Activated naive CD8-positive, alpha-beta T cell (primary cell): ENCODE data around the gene MAP3K12.
"Not testable (repeated sequence)": the region's sequence is repeated elsewhere in the genome, so short reads cannot be mapped to it uniquely, and the experiment has no call there.

Source experiments
- H3K27ac Mint-ChIP-seq: one replicate; pipeline ENCODE4 v1.8.0; 2021; ENCODE audit warnings: mixed read lengths
- H3K27me3 Mint-ChIP-seq: one replicate; pipeline ENCODE4 v1.8.0; 2021; ENCODE audit warnings: mixed read lengths
- H3K36me3 Mint-ChIP-seq: one replicate; pipeline ENCODE4 v1.8.0; 2021; ENCODE audit warnings: mixed read lengths
- H3K4me1 Mint-ChIP-seq: one replicate; pipeline ENCODE4 v1.8.0; 2021; ENCODE audit warnings: low read depth, mixed read lengths
- H3K4me3 Mint-ChIP-seq: one replicate; pipeline ENCODE4 v1.8.0; 2021; ENCODE audit warnings: mild to moderate bottlenecking, mixed read lengths
- H3K9me3 Mint-ChIP-seq: one replicate; pipeline ENCODE4 v1.8.0; 2021; ENCODE audit warnings: low read depth, mixed read lengths

The MAP3K12 gene

DNA sequence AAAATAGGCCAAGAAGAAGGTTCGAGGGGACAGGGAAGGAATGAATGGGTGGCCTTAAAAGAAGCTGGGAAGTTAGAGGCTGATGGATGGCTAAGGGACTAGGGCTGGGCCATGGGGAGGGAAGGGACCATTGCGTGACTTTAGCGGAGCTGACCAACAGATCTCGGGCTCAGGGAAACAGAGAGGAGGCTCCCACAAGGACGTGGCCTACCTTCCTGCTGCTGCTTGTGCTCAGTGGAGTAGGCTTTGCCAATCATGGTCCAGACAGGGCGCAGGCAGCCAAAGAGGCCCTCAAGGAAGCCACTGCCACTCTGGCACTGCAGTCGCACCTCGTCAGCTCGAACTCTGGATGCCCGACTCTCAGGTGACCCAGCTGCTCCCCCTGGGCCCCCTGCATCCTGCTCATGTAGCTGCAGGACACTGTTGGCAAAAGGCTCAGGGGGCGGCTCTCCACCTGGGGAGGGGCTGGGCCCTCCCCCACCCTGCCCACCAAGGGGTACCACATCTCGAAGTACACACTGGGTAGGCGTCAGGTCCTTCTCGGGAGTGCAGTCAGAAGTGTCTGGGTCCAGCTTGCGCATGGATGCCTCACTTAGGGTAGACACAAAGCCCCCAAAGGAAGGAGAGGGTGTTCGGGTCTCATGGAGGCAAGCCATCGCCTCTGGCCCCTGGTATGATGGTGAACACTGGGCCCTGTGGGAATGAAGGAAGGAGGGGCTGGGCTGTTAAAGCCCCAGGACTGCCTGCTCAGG is 12.3 kb downstream of the MAP3K12 start:
- Mint-ChIP-seq H3K4me1 (peaks cover 7% of the 10 kb centered on the region), H3K4me3 (no peak overlapping the region), H3K27me3 (no peaks in the 10 kb centered on the region), H3K9me3 (no peaks in the 10 kb centered on the region), H3K27ac (peak overlapping the region; percentile 68), H3K36me3 (no peaks in the 10 kb centered on the region)

DNA sequence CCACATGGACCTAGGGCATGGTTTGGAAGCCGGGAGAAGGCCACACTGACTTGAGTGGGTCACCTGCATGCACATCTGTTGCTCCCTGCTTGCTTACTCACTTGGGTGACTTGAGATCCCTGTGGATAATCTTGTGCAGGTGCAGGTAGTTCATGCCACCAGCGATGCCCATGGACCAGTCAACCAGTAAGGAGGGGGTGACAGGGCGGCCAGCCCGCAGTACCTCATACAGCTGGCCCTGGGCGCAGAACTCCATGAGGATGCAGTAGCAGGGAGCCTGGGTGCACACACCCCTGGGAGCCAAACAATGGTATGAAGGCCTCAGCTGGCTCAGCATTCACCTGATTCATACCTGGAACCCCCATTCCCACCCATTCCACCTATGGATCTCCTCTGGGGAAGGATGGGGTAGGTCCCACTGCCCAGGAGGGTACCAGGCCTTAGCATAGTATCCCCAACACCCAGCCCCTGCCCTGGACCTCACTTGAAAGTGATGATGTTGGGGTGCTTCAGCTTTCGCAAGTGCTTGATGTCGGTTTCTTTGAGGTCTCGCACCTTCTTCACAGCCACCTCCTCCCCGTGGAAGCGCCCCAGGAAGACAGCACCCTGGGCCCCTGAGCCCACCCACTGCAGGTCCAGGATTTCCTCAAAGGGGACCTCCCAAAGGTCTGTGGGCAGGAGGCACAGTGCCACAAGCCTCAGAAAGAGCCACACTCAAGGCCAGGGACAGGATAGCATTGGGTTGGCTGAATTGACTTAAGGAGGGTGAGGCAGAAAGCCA is 13.1 kb downstream of the MAP3K12 start:
- Mint-ChIP-seq H3K4me1 (peaks cover 6% of the 10 kb centered on the region), H3K36me3 (peaks cover 2% of the 10 kb centered on the region), H3K27ac (peak overlapping the region; percentile 68), H3K27me3 (no peaks in the 10 kb centered on the region), H3K9me3 (no peaks in the 10 kb centered on the region), H3K4me3 (no peak overlapping the region)

DNA sequence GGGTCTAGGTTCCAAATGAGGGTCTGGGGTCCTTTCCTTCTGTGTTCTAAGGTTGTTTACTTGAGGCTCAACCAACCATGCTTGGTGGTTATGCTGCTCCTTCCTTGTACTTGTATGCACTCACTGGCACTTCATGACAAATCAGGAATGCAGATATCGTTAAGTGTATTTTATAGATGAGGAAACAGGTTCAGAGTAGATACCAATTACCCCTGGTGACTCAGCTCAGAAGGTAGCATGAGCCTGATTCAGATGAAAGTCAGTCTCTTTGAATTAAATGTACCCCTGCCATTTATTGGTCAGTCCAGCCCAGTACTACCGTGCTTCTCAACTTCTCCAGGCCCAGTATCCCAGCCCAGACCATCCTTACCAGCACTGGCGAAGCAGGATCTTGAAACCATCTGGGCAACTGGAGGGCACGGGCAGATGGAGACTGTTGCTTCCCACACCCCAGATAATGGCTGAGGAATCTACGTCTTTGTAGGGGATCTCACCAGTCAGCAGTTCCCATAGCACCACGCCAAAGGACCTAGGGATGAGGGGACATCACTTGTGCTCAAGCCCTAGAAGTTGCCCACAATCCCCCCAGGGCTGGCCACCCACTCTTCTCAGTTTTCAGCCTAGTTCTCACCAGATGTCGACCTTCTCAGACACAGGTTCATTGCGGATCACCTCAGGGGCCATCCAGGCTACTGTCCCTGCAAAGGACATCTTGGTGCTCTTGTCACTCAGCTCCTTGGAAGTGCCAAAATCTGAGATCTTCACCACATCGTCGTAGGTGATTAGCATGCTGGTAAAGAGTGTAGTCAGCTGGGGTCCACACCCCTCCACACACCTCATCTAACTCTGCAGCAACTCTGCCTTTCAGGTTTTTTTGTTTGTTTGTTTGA is 14.3 kb downstream of the MAP3K12 start:
- no peaks in the 10 kb centered on the region for H3K9me3 Mint-ChIP-seq
- H3K36me3 Mint-ChIP-seq = peaks cover 2% of the 10 kb centered on the region
- H3K27ac Mint-ChIP-seq = peak overlapping the region; percentile 55
- H3K4me3 Mint-ChIP-seq = no peak overlapping the region
- no peaks in the 10 kb centered on the region for H3K27me3 Mint-ChIP-seq
- H3K4me1 Mint-ChIP-seq = peaks cover 6% of the 10 kb centered on the region

DNA sequence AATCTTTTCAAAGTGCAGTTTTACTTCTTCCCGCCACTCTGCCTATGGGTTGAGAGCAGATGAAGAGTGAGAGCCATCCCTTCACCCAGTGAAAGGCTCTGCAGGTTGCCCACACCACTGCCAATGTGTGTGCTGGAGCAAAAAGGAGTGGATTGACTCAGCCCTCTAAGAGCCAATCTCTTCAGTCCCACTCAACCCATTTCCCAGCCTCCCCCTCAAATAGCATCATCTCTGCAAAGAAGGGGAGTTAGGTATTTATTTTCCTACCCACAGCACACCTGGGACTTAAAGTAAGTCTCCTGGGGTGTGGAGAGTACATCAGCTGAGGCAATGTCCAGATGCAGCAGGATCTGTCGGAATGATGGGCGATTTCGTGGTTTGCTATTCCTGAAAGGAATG is 15.3 kb downstream of the MAP3K12 start:
- H3K27me3 Mint-ChIP-seq = no peaks in the 10 kb centered on the region
- H3K36me3 Mint-ChIP-seq = peaks cover 2% of the 10 kb centered on the region
- no peaks in the 10 kb centered on the region for H3K9me3 Mint-ChIP-seq
- H3K27ac Mint-ChIP-seq = peak overlapping the region; percentile 13
- peaks cover 4% of the 10 kb centered on the region for H3K4me1 Mint-ChIP-seq
- H3K4me3 Mint-ChIP-seq = no peak overlapping the region

DNA sequence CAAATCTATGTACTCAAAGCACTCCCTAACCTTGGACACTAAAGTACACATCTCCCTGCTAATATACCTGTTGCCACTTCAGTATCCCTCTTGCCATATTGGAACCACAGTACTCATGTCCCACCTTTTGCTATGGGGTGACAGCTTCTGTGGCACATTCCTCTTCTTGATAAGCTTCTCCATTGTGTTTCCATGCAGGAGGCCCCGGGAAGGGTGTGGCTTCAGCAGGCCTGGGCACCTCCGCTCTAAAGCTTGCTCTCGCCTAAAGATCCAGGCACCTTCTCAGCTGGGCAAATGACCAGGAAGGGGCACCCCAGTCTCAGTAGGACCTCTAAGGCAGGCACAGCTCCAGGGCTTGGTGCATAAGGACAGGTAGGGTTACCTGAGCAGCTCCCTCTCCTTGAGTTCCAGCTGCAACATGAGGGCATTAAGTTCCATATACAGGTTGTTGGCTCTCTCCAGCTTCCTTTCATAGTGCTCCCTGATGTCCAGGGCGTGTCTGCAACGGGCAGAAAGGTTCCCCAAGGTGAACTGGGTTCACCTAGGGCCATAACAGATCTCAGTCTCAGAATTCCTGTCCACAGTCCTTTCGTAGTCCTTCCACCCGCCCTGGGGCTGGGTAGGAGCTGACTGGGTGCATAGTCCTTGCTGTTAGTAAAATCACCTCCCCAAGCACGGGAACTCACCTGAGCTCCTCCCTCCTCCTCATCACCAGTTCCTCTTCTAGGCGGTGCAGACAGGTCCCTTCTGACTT is 15.9 kb downstream of the MAP3K12 start:
- Mint-ChIP-seq H3K36me3 (peaks cover 2% of the 10 kb centered on the region), H3K4me3 (no peak overlapping the region), H3K27ac (peak overlapping the region; percentile 55), H3K4me1 (peaks cover 5% of the 10 kb centered on the region), H3K27me3 (no peaks in the 10 kb centered on the region), H3K9me3 (no peaks in the 10 kb centered on the region)

DNA sequence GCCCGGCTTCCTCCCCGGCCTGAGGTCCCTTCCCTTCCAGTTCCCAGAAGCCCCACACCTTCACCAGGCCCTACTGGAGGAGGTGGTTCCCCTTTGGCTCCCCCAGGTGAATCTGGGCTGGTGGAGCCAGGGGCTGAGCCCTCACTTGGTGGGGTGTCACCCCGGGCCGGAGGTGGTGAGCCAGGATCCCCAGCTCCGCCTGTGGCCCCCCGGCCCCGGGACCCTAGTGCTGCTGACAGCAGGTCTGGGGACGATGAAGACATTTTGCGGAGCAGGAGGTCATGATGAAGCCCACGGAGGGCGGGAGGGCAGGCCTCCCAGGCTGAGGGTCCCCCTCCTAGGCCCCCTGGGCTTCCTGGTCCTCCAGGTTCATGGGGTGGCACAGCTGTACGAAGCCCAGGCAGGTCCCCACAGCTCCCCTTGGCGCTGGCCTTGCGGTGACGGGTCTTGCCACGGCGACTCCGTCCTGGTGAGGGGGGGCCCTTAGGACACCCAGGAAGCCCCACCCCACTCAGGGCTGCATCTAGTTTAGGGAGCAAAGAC is 16.6 kb downstream of the MAP3K12 start:
- H3K27me3 Mint-ChIP-seq = no peaks in the 10 kb centered on the region
- peak overlapping the region; percentile 55 for H3K27ac Mint-ChIP-seq
- peaks cover 2% of the 10 kb centered on the region for H3K36me3 Mint-ChIP-seq
- no peaks in the 10 kb centered on the region for H3K9me3 Mint-ChIP-seq
- no peak overlapping the region for H3K4me3 Mint-ChIP-seq
- H3K4me1 Mint-ChIP-seq = peaks cover 5% of the 10 kb centered on the region

DNA sequence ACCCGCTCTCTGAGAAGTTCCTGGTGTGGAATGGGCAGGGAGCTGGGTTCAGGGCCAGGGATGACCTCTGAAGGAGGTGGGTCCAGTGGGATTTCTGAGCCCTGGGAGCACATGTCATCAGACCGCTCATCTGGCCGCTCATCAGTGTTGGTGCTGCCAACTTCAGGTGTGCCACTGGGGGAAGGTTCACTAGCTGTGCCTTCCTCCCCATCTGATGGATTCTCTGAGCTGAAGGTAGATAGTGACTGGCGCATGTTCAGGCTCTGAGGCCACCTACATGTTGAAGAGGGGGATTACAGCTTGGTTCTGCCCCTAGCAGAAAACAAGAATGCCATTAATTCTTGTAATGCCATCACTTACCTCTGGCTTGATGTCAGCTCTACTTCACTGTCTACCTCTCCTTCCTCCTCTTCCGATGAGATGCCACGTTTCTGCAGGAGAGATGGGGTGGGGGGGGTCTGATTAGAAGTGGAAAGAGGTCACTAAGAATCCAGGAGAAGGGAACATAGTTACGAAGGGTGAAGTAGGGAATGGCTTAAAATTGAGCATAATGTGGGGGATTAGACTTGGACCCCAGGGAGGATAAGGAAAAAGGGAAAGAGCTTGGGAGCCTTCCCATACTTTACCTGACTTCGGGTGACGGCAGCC is 17.2 kb downstream of the MAP3K12 start:
- H3K27me3 Mint-ChIP-seq = no peaks in the 10 kb centered on the region
- H3K4me3 Mint-ChIP-seq = no peak overlapping the region
- H3K4me1 Mint-ChIP-seq = peaks cover 8% of the 10 kb centered on the region
- H3K27ac Mint-ChIP-seq = peak overlapping the region; percentile 73
- no peaks in the 10 kb centered on the region for H3K9me3 Mint-ChIP-seq
- peaks cover 2% of the 10 kb centered on the region for H3K36me3 Mint-ChIP-seq

DNA sequence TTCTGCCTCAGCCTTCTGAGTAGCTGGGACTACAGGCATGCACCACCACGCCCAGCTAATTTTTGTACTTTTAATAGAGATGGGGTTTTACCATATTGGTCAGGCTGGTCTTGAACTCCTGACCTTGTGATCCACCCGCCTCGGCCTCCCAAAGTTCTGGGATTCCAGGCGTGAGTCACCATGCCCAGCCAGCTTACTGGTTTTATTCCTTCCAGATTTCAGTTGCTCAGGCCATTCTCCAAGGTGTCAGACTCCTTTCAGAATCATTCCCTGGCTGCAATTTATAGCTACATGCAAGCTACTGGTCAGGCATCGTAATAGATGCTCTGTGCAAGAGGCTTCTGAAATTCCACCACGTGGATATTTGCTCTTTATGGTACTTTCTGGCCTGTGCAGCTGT is 17.8 kb downstream of the MAP3K12 start:
- not testable (repeated sequence) for H3K4me3 Mint-ChIP-seq, H3K36me3 Mint-ChIP-seq, H3K9me3 Mint-ChIP-seq, H3K27me3 Mint-ChIP-seq
- H3K27ac Mint-ChIP-seq = peak overlapping the region; percentile 34
- peaks cover 15% of the 10 kb centered on the region for H3K4me1 Mint-ChIP-seq

DNA sequence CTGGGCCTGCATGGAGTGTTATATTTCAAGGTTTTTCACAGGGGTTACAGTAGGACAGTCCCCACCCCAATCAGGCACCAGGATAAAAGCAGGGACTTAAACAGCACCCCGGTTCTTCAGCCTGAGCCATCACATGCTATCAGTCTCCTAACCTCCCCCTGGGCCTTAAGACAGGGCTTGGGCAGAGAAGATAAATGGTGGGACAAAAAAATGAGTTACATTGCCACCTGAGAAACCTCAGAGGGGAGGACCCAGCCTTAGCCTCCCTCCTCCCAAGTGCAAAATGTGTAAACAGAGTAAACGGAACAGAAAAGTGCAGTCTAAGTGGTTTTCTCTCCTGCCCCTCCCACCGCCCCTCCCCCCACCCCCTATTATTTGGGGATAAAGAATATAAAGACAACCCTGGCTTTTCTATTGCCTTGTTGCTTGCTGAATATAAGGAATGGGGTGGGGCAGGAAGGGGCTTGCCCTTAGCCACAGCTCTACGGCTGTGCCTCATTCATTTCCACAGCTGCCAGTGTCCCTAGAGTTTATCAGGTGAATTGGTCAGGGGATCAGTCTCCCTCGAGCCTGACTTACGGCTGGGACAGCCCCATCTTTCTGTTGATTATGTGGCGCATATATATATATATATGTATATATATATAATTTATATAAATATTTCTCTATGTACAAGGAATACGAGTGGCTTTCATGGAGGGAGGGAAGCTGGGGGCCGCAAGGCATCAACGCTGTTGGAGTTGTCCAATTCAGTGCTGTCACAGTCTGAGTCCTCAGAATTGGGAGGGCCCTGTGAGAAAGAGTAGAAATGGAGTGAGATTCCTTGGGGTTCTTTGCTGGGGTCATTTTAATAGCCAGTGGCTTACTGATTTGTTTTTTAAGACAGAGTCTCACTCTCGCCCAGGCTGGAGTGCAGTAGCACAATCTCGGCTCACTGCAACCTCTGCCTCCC is 18.5 kb downstream of the MAP3K12 start:
- Mint-ChIP-seq H3K4me1 (peaks cover 18% of the 10 kb centered on the region), H3K4me3 (no peak overlapping the region), H3K36me3 (peaks cover 2% of the 10 kb centered on the region), H3K27ac (peak overlapping the region; percentile 34), H3K9me3 (no peaks in the 10 kb centered on the region), H3K27me3 (no peaks in the 10 kb centered on the region)

DNA sequence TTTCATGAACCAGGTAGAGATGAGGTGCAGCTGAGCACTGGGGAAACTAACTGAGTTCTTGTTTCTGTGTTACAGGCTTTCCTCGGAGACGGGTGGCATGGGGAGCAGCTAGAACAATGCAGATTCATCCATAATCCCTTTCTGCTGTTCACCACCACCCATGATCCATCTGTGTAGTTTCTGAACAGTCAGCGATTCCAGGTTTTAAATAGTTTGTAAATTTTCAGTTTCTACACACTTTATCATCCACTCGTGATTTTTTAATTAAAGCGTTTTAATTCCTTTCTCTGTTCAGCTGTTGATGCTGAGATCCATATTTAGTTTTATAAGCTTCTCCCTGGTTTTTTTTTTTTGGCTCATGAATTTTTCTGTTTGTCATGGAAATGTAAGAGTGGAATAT is 19.9 kb downstream of the MAP3K12 start:
- no peak overlapping the region for H3K4me3 Mint-ChIP-seq
- no peaks in the 10 kb centered on the region for H3K27me3 Mint-ChIP-seq
- no peaks in the 10 kb centered on the region for H3K9me3 Mint-ChIP-seq
- H3K36me3 Mint-ChIP-seq = peaks cover 4% of the 10 kb centered on the region
- peaks cover 27% of the 10 kb centered on the region for H3K4me1 Mint-ChIP-seq
- peak overlapping the region; percentile 10 for H3K27ac Mint-ChIP-seq

DNA sequence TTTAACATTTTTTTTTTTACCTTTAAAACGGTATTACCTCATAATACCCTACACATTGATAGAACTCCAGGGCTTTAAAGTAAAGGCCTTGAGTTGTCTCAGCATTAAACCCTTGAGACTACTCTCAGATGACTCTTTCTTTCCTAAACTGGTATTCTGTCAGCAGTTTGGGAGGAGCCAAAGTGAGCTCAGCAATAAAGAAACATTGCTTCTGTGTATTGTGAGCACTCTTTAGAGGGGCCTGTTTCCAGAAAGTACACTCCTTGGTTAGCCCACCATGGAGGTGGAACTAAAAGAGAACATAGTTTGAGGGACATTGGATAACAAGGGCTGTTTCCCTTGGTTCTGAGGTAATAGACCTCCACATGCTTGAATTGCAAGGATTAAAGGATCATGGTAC is 20.4 kb downstream of the MAP3K12 start:
- Mint-ChIP-seq H3K27ac (peak overlapping the region; percentile 79), H3K9me3 (no peaks in the 10 kb centered on the region), H3K4me3 (no peak overlapping the region), H3K4me1 (peaks cover 31% of the 10 kb centered on the region), H3K36me3 (peaks cover 4% of the 10 kb centered on the region), H3K27me3 (no peaks in the 10 kb centered on the region)

DNA sequence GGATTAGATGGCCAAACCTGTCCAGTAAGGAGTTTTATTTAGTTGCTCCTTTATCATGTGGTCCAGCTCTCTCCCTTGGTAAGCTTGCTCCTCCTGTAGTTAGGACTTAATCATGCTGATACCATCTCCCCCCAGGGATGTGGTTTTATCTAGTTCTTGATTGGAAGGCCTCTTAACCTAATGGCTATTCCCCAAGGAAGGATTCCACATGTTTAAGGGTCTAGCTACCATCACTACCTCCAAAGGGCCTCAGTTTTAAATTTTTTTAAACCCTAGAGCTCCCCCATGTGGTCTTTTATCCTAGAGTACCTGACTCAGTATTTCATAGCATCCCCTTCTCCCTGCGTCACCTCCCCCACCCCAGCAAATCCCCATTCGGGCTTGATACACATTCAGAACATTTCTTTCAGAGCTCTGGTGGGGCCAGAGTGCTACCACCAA is 22.5 kb downstream of the MAP3K12 start:
- peaks cover 45% of the 10 kb centered on the region for H3K4me1 Mint-ChIP-seq
- peak overlapping the region; percentile 72 for H3K27ac Mint-ChIP-seq
- H3K36me3 Mint-ChIP-seq = peaks cover 3% of the 10 kb centered on the region
- no peak overlapping the region for H3K4me3 Mint-ChIP-seq
- no peaks in the 10 kb centered on the region for H3K9me3 Mint-ChIP-seq
- no peaks in the 10 kb centered on the region for H3K27me3 Mint-ChIP-seq

DNA sequence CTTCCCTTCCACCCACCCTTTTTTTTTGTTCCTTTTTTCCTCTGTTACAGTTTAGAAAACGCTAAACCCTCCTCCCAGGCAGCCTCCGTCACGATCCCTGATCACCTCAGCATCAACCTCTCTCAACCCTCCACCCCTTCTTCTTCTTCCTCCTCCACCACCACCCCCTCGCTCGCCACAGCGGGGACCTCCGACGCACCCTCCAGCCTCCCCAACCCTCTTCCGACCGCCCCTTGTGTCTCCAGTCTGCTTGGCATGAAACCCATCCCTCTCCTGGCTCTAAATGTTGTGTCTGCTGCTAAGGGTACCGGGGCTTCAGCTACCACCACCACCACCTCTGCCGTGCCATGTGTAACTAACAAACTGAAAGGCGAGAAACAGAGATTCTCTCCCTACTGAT is 24.4 kb downstream of the MAP3K12 start:
- Mint-ChIP-seq H3K27ac (peak overlapping the region; percentile 85), H3K9me3 (no peaks in the 10 kb centered on the region), H3K4me3 (peak overlapping the region; percentile 57), H3K36me3 (peaks cover 7% of the 10 kb centered on the region), H3K27me3 (no peaks in the 10 kb centered on the region), H3K4me1 (peaks cover 56% of the 10 kb centered on the region)
